Spleen (tissue), 7 donors: ENCODE results near the gene MSI2.

ENCODE experiments used
- CTCF ChIP-seq, 11 experiments: fragments of 200-600 bp in 7 of 11; fragments of 450-650 bp in 4 of 11; sonication (generic) in 4 of 11; IDR thresholded peaks in 8 of 11; conservative IDR thresholded peaks in 3 of 11; 1 replicate in 7 of 11; 2 replicates in 4 of 11; pipeline versions ENCODE4 v1.4.0 to v1.8.0; 2016 to 2021; ENCODE audit warnings: antibody characterized with exemption in 11 of 11, inconsistent platforms in 4 of 11, mild to moderate bottlenecking in 1 of 11
- POLR2A ChIP-seq, 3 donors: fragments of 450-650 bp; IDR thresholded peaks; one replicate each; pipeline ENCODE4 v1.5.1; 2017; ENCODE audit warnings: antibody characterized with exemption in 3 of 3, mild to moderate bottlenecking in 1 of 3
- donor health status: DM: no; HTN: no; CAD: no; lungs with moderate emphysema.
- donor health status: DM: no; HTN: no; CAD: no.
- donor health status: DM: no; HTN: no; CAD: no.

- TF ChIP-seq CTCF (IDR thresholded peaks at IDR 0.05 in 8 of 11, conservative IDR thresholded peaks at IDR 0.05 in 3 of 11) (no peak), POLR2A (IDR thresholded peaks at IDR 0.05) (no peak)
These were observed 300.0 kb downstream of the MSI2 start for GRCh38 chr17:57556320-57556719.
